Vagina (tissue), 2 donors: ENCODE measurements around the gene QSOX1.

ENCODE experiments used
- POLR2AphosphoS5 ChIP-seq, 2 donors: sonication (generic); formaldehyde crosslinking; IDR thresholded peaks; one replicate each; pipeline ENCODE4 v1.9.0; 2017; ENCODE audit warnings: antibody characterized with exemption in 2 of 2, mild to moderate bottlenecking in 2 of 2, low read depth in 1 of 2; ENCODE audit not compliant: insufficient read depth in 1 of 2
- TF ChIP-seq, protein P1 (sequence below), 3 experiments: fragments of 450-650 bp in 2 of 3; fragments of 200-600 bp in 1 of 3; sonication (generic) in 1 of 3; IDR thresholded peaks; one replicate each; pipeline ENCODE4 v1.5.1; 2017 to 2019; ENCODE audit warnings: antibody characterized with exemption in 3 of 3, mild to moderate bottlenecking in 2 of 3, moderate library complexity in 2 of 3

DNA sequence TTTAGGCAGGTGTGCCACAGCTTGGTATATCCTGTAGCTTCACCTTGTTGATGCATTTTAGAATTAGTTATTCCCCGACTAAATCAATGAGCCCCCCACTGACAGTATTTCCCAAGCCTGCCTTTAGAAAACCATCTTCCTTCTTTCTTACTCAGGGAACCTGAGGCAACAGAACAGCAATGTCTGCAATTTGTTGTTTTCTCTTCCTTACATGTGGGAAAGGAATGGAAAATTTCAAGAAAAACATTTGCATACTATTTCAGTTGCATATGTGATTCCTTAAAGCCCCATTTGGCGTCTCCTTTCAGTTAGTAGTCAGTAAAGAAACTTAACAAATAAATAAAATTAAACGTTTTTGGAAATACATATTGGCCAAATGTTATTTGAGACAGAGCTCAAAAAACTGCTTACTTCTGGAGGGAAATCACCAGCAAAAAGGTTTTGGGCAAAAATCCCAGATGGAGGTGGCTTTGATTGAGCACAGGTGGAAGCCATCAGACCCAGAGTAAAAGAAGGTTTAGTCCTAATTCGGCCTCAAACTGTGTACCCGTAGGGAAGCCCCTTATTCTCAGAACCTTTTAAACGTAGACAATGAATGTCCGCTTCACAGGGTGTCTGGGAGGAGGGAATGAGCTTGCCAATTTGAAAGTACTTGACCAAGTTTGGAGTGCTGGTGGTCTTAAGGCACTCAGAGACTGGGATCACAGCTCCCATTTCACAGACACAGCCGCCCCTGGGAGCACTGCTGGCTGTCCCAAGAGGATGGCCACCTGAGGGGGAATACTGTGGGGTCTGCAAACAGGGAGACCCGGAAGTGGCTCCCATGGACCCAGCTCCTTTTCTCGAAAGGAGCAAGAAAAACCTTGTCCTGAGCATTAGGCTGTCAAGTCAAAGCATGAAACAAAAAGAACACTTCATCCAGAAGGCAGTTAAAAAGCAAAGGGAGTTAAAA is 84.8 kb downstream of the QSOX1 start:
- TF ChIP-seq, protein P1, sequence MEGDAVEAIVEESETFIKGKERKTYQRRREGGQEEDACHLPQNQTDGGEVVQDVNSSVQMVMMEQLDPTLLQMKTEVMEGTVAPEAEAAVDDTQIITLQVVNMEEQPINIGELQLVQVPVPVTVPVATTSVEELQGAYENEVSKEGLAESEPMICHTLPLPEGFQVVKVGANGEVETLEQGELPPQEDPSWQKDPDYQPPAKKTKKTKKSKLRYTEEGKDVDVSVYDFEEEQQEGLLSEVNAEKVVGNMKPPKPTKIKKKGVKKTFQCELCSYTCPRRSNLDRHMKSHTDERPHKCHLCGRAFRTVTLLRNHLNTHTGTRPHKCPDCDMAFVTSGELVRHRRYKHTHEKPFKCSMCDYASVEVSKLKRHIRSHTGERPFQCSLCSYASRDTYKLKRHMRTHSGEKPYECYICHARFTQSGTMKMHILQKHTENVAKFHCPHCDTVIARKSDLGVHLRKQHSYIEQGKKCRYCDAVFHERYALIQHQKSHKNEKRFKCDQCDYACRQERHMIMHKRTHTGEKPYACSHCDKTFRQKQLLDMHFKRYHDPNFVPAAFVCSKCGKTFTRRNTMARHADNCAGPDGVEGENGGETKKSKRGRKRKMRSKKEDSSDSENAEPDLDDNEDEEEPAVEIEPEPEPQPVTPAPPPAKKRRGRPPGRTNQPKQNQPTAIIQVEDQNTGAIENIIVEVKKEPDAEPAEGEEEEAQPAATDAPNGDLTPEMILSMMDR (IDR thresholded peaks at IDR 0.05), result no peak
- TF ChIP-seq POLR2AphosphoS5 (IDR thresholded peaks at IDR 0.05; ENCODE audit: insufficient read depth in 1 of 2, low read depth in 1 of 2), result no peak
